H1 (cell line): Measurements from ENCODE around the gene PPP4R1. TPM values are rescaled to one million over a fixed set of nuclear protein-coding genes. Genes with fewer than 3 reads are reported as not detected.

Experiments used
- ATF2 ChIP-seq: IDR thresholded peaks from 2 replicates; pipeline ENCODE4 v1.6.1; 2012; ENCODE audit warnings: low read length, inconsistent platforms
- HDAC2 ChIP-seq, 2 experiments: fragments of 300-600 bp in 1 of 2; sonication (generic) in 1 of 2; IDR thresholded peaks; 2 replicates each; pipeline ENCODE4 v1.6.1; 2011 to 2012; ENCODE audit warnings: low read depth in 2 of 2, low read length in 2 of 2, mild to moderate bottlenecking in 2 of 2, moderate library complexity in 2 of 2, borderline replicate concordance in 1 of 2, inconsistent platforms in 1 of 2
- polyA plus RNA-seq, 7 experiments: library from polyadenylated mRNA; depleted of rRNA in 3 of 7; stranded (reverse) in 5 of 7; unstranded in 2 of 7; fragments of >200 nt in 5 of 7; fragments of 200-250 nt in 2 of 7; gene quantifications; 1 replicate in 5 of 7; 2 replicates in 1 of 7; 4 replicates in 1 of 7; pipeline versions ENCODE4 v1.2.1 to v1.2.3, GENCODE V29; 2011 to 2013; ENCODE audit warnings: missing spikeins in 2 of 7, mixed read lengths in 2 of 7
- total RNA-seq: library from RNA; stranded (reverse); fragmentation: NEBNext Ultra II Directional; extraction: Animal tissue kit (Norgen Biotek cat#: 25700); gene quantifications from 2 replicates; pipeline ENCODE4 v1.2.1, GENCODE V29; 2021

Gene PPP4R1
- total and polyA plus RNA-seq, 2 of the 8 experiments (the other 6 are each of a cell fraction or from before 2014, with no cell fraction given): 67.4 to 96.1 TPM

- TF ChIP-seq ATF2: no peak
- no peak for TF ChIP-seq HDAC2 (IDR thresholded peaks at IDR 0.05; ENCODE audit: borderline replicate concordance in 1 of 2, low read depth in 2 of 2, low read length in 2 of 2)
- TF ChIP-seq, all 59 proteins: peak for 0
Measured at GRCh38 chr18:9522952-9523351, 91.4 kb downstream of the PPP4R1 start (continued).
